IPS-18a (cell line): ENCODE results near the gene FSD2.
"Not testable (repeated sequence)": the region's sequence is repeated elsewhere in the genome, so short reads cannot be mapped to it uniquely, and the experiment has no call there.

Experiments
- H3K27ac ChIP-seq: one replicate; pipeline ENCODE4 v1.5.1; 2013; ENCODE audit warnings: low read length
- H3K27me3 ChIP-seq: one replicate; pipeline ENCODE4 v1.6.1; 2013; ENCODE audit warnings: mild to moderate bottlenecking, low read length; ENCODE audit not compliant: control insufficient read depth, insufficient read depth
- H3K36me3 ChIP-seq: one replicate; pipeline ENCODE4 v1.6.1; 2013; ENCODE audit warnings: low read depth, low read length; ENCODE audit not compliant: control insufficient read depth
- H3K4me1 ChIP-seq: one replicate; pipeline ENCODE4 v1.6.1; 2013; ENCODE audit warnings: low read depth, low read length; ENCODE audit not compliant: control insufficient read depth
- H3K4me3 ChIP-seq: one replicate; pipeline ENCODE4 v1.5.1; 2013; ENCODE audit warnings: low read length
- H3K9ac ChIP-seq: one replicate; pipeline ENCODE4 v1.6.1; 2013; ENCODE audit warnings: mild to moderate bottlenecking, low read length, moderate library complexity
- H3K9me3 ChIP-seq: one replicate; pipeline ENCODE4 v1.6.1; 2013; ENCODE audit warnings: low read depth, low read length; ENCODE audit not compliant: control insufficient read depth

Gene FSD2

DNA sequence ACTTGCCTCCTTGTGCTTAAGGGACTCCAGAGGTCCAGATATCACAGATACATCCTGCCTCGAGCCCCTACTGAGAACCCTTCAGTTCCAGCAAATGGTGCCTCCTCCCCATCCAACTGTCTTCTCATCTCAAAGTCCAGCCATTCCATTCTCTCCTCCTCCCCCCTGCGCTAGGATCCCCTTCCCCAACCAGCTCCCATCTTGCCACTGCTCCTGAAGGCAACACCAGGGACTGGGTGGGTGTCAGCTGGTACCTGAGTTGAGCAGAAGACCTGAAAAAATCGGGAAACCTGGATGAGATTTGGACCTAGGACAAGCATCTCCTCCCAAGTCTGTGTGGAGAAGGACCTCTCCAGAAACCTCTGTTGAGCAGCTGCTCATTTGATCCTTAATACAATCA is 93.8 kb downstream of the FSD2 start:
- Histone ChIP-seq H3K4me1 (peaks cover 10% of the 10 kb centered on the region), H3K9me3 (no peaks in the 10 kb centered on the region), H3K36me3 (no peaks in the 10 kb centered on the region), H3K9ac (no peak overlapping the region), H3K27ac (no peak overlapping the region), H3K27me3 (peaks cover 8% of the 10 kb centered on the region), H3K4me3 (no peak overlapping the region)

DNA sequence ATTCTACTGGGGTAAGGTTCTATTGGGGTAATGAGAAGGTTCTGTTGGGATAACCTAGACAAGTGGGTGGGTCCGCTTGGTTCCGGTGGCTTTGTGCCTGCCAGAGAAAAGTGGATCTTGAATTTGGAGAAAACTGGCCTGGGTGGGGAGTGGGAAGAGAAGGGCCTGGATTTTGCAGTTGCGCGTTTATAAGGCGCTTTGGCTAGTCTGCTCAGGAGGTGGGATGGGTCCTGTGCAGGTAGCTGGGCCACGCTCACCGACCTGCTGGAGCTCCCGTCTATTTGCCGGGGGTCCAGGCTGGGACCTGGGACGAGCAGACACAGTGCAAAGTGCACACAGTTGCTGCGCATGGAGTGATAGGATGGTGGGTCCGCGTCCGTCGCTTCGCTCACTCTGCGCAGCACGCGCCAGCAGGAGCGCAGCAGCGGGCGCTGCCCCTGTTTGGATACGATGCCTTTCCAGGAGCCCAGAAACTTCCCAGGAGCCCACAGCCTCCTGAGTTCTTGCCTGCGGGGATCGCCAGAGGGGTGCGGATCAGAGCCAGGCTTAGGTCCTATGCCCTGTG is 94.9 kb downstream of the FSD2 start:
- no peaks in the 10 kb centered on the region for H3K36me3 ChIP-seq
- no peak overlapping the region for H3K9ac ChIP-seq
- no peak overlapping the region for H3K27ac ChIP-seq
- peaks cover 8% of the 10 kb centered on the region for H3K27me3 ChIP-seq
- no peak overlapping the region for H3K4me3 ChIP-seq
- H3K9me3 ChIP-seq: no peaks in the 10 kb centered on the region
- peaks cover 10% of the 10 kb centered on the region for H3K4me1 ChIP-seq

DNA sequence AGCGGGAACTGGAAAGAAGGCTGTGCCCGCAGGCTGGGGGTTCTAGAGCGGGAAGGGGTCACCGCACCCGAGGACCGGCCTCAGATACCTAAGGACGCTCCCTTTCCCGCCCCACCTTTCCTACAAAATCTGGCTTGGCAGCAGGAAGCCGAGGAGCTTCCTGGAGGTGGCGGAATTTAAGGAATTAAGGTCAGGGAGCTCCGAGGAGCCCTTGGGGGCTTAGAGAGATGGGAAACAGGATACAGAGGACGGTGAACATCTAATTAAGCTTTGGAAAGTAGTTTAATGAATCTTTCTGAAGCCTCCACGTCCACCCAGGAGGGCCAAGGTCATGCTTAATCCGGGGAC is 95.7 kb downstream of the FSD2 start:
- Histone ChIP-seq H3K36me3 (no peaks in the 10 kb centered on the region), H3K9me3 (no peaks in the 10 kb centered on the region), H3K27me3 (peaks cover 8% of the 10 kb centered on the region), H3K4me1 (peaks cover 10% of the 10 kb centered on the region), H3K9ac (no peak overlapping the region), H3K27ac (no peak overlapping the region), H3K4me3 (peak overlapping the region; percentile 75)

DNA sequence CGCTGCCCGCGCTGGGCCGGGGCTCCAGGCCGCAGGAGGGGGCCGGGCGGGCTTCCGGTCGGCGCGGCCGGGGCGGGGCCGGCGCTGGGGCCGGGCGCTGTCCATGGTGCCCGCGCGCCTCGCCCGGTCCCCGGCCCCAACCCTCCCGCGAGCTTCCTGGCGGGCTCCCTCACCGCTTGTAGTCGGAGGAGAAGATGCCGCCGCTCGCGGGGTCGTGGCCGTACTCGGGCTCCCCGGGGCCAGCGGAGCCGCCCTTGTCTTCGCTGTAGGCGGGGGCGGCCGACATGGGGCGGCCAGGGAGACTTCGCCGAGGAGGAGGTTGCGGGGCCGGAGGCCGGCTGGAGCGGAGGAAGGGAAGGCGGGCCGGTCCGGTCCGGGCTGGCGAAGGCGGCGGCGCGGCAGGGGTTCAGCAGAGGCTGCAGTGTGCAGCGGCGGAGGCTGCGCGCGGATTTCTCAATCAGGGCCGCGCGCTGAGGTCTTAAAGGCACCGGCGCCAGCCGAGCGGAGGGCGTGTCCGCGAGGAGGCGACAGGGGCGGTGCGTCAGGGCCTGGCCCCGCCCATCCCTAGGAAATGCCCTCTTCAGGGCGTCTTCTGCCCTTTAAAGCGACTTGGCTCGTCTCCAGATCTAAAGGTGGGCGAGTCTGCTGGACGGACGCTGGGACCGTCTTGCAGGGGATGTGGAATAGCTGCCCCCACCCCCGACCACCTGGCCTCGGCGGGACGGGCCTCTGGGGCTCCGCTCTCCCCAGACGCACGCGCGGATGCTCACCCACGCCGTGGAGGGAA is 96.3 kb downstream of the FSD2 start, which contains the start of gene AP3B2:
AP3B2 (minus strand) TSS at position 455 of the 787 bp plus-strand sequence; CDS start at position 286, 169 bp downstream.
- Histone ChIP-seq H3K27ac (no peak within 1 kb of the TSS), H3K9ac (peak within 1 kb of the TSS; percentile 47)

DNA sequence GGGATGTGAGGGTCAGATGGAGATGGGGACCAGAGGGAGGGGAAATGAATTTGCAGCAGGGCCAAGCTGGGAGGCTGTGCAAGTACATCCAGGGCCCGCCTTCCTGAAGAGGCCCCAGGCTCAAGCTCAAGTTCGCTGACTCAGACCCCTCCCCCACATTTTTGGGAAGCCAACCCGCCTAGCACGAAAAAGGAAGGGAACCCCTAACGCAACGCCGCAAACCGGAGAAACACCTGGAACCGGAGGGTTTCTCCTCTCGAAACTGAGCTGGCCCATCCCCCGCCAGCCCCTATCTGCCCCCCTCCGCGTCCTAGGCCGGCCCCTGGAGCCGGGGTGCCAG is 96.8 kb downstream of the FSD2 start:
- Histone ChIP-seq H3K4me1 (peaks cover 10% of the 10 kb centered on the region), H3K9ac (peak overlapping the region; percentile 47), H3K27ac (no peak overlapping the region), H3K4me3 (peak overlapping the region; percentile 75), H3K9me3 (no peaks in the 10 kb centered on the region), H3K27me3 (peaks cover 8% of the 10 kb centered on the region), H3K36me3 (no peaks in the 10 kb centered on the region)

More for the DNA sequence above, 96.3 kb downstream of the FSD2 start, which contains the start of gene AP3B2:
- Histone ChIP-seq H3K27me3 (peaks cover 8% of the 10 kb centered on the region), H3K9me3 (no peaks in the 10 kb centered on the region), H3K4me3 (peak within 1 kb of the TSS; percentile 75), H3K4me1 (peaks cover 10% of the 10 kb centered on the region), H3K36me3 (no peaks in the 10 kb centered on the region)

DNA sequence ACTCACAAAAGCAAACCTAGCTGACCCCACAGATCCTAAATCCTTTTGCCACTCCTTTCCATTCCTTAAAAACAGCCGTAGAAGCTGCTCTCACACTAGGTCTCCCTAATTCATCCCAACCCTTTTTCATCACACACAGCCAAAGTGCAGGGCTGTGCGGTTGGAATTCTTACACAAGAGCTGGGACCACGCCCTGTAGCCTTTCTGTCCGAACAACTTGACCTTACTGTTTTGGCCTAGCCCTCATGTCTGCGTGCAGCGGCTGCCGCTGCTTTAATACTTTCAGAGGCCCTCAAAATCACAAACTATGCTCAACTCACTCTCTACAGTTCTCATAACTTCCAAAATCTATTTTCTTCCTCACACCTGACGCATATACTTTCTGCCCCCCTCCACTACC is 100.0 kb downstream of the FSD2 start:
- H3K9me3 ChIP-seq, H3K27me3 ChIP-seq, H3K9ac ChIP-seq, H3K27ac ChIP-seq, H3K4me1 ChIP-seq, H3K36me3 ChIP-seq, H3K4me3 ChIP-seq: not testable (repeated sequence)
